ENCODE results near the gene PKNOX2.

Gene PKNOX2

DNA sequence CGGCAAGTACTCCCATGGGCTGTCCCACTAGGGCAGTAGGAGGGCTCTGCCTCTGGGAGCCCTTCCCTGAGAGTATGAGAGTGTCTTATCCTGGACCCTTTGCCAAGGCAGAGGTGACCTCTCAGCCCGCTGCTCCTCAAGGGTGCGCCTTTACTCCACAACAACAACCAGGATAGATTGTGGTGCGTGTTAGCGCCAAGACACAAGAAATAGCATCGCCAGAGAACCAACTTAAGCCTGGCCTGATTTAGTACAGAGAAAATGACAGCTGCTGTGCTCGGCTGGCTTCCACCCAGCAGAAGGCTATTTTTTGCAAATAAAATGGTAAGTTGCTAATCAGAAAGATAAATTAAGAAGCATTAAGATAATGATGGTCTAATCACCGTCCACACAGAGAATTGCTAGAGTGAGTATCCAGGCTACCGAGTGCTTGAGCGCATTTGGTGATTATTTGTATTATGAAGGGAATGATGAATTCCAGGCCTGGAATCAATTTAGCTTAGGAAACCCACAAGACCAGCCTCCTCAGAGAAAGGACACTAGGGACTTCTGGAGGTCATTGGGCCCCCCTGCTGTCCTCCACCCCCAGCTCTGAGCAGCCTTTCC, 119.8 kb downstream of the PKNOX2 start:
- DNase-seq (ENCODE audit: insufficient read length) (no peak), FAIRE-seq (no peak)
- no peak for TF ChIP-seq POLR2AphosphoS5 (IDR thresholded peaks at IDR 0.05; ENCODE audit: low read depth, low read length)
- TF ChIP-seq TAF1 (IDR thresholded peaks at IDR 0.05; ENCODE audit: borderline replicate concordance, low read depth, low read length), result no peak
- no peak for TF ChIP-seq POLR2A (IDR thresholded peaks at IDR 0.05; ENCODE audit: low read depth, low read length)

DNA sequence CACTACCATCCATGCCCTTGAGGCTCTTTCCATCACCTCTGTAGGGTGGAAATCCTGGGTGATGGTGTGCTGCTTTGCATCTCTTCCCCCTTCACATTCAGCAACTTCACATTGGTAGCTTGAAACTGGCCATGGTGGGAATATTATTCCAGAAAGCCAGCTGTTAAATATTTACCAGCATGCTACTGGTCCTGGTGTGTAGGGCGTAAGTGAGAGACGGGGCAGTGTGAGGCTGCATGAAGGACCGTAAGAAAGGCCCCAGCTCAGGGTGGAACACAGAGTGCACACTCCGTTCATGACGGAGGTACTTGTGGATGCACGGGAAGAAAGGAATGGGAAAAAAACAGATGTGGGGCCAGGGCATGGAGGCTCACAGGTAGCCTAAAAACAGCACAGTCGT, 121.3 kb downstream of the PKNOX2 start:
- FAIRE-seq (no peak), DNase-seq (ENCODE audit: insufficient read length) (no peak)
- TF ChIP-seq TAF1 (IDR thresholded peaks at IDR 0.05; ENCODE audit: borderline replicate concordance, low read depth, low read length), result no peak
- no peak for TF ChIP-seq POLR2A (IDR thresholded peaks at IDR 0.05; ENCODE audit: low read depth, low read length)
- TF ChIP-seq POLR2AphosphoS5 (IDR thresholded peaks at IDR 0.05; ENCODE audit: low read depth, low read length), result no peak

DNA sequence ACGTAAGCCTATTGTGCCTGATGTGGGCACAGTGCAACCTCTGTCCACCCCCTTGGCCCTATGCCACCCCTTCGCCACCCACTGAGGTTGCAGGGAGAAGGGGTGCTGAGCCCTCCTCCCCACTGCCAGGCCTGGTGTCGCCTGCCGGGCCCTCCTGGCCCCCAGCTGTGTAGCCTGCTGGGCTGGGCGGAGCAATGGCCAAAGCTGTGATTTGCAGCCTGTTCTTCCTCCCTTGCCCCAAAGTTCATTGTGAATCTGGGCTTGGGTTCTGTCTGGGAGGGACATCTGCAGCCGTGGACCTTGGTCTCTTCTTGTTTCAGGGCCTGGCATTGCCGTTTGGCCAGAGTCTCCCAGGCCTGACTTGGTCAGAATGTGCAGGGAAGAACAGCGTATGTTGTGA, 121.9 kb downstream of the PKNOX2 start:
- DNase-seq (ENCODE audit: insufficient read length), result no peak
- TF ChIP-seq POLR2A (IDR thresholded peaks at IDR 0.05; ENCODE audit: low read depth, low read length) (no peak), TAF1 (IDR thresholded peaks at IDR 0.05; ENCODE audit: borderline replicate concordance, low read depth, low read length) (no peak), POLR2AphosphoS5 (IDR thresholded peaks at IDR 0.05; ENCODE audit: low read depth, low read length) (no peak)
- FAIRE-seq, result no peak

DNA sequence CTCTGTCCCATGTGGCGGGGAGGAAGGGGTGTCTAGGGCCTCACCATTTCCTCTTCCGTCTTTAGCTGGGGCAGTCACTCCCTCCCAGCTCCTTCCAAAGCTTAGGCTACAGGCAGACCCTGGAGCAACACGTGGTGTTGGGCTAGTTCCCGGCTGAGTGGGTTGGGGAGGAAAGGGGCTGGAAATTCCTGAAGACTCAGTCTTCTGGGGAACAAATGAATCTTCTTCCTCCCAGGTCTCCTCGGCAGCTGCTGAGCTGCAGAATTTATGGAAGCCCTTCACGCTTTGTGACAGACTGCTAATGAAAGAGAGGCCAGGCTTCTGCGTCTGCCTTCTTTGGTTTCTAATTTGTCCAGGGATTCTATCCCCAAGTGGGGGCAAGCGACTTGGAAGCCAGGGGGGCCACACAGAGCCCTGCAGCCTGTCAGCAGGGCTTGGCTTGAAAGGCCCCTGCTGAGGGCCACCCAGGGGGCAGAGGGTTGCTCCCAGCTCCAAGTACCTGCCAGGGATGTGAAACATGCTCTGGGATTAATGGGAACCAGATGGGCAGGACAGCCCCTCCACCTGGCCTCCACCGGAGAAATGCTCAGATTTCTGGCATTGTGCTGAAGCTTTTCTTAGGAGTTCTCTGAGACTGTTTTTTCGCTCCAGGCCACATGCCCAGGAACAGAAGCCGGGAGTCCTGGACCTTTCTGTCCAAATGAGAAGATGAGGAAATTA, 123.1 kb downstream of the PKNOX2 start:
- DNase-seq (ENCODE audit: insufficient read length), result no peak
- TF ChIP-seq POLR2A (IDR thresholded peaks at IDR 0.05; ENCODE audit: low read depth, low read length) (no peak), TAF1 (IDR thresholded peaks at IDR 0.05; ENCODE audit: borderline replicate concordance, low read depth, low read length) (no peak), POLR2AphosphoS5 (IDR thresholded peaks at IDR 0.05; ENCODE audit: low read depth, low read length) (no peak)
- no peak for FAIRE-seq

DNA sequence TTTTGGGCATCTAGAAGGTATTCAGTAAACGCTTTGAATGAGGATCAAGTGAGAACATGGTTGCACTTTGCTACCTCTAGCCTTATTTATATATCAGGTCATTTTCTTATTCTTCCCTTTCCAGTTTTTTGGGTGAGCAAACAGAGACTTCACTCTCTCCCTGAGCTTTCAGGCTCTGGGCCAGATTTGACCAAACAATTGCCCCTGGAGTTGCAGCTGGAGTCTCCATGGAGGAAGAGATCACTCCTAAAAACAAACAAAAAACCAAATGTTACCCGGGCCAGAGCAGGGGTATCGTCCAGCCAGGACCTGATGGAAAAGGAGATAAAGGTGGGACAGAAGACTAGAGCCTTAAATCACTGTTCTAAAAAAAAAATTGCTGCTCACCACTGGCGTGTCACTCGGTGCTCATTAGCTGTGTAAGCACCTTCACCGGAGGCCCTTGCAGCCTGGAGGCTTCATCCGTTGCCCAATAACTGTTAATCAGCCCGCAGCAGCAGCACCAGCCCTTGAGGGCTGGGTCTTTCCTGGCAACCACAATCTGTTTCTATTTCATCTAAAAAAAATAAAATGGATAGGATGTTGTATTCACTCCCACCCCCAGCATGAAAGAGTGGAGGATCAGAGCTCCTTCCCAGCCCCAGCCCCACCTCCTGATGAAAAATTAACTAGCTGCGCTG, 125.0 kb downstream of the PKNOX2 start:
- FAIRE-seq, result no peak
- TF ChIP-seq POLR2AphosphoS5 (IDR thresholded peaks at IDR 0.05; ENCODE audit: low read depth, low read length), result no peak
- no peak for TF ChIP-seq POLR2A (IDR thresholded peaks at IDR 0.05; ENCODE audit: low read depth, low read length)
- no peak for TF ChIP-seq TAF1 (IDR thresholded peaks at IDR 0.05; ENCODE audit: borderline replicate concordance, low read depth, low read length)
- no peak for DNase-seq (ENCODE audit: insufficient read length)

DNA sequence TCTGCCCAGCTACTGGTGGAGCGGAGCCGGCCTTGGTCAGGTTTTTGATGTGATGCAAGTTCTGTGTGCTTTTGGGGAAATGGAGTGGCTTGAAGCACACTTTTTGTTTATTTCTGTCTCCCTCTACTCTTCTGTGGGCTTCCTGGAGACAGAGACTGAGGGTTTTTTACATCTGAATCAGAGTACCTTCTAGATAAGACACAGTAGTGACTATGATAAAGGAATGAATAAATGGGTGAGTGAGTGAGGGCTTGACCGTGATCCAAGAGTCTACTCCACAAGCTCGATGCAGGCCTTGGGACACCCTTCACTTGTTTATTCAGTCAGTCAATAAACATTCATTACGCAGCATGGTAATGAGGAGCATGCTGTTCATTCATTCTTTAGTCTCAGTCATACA, 125.7 kb downstream of the PKNOX2 start:
- FAIRE-seq (no peak), DNase-seq (ENCODE audit: insufficient read length) (no peak)
- TF ChIP-seq POLR2A (IDR thresholded peaks at IDR 0.05; ENCODE audit: low read depth, low read length) (no peak), POLR2AphosphoS5 (IDR thresholded peaks at IDR 0.05; ENCODE audit: low read depth, low read length) (no peak), TAF1 (IDR thresholded peaks at IDR 0.05; ENCODE audit: borderline replicate concordance, low read depth, low read length) (no peak)

DNA sequence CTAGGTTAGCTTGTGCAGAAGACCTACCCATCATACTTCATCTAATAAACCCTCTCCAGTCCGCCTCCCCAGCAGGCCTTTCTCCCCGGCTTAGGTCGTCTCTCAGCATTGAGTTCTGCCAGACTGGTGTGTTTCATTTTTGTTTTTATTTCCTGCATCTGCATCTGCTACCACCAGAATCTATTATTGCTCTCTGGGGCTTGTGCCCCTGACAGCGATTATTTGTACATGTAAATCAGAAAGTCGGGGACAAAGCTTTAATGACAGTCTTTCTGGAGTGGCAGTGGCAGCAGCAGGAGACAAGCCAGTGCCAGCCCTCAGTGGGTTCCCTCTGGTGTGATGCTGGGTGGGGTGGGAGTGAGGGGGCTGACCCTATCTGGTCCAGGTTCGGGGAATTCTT, 127.5 kb downstream of the PKNOX2 start:
- no peak for DNase-seq (ENCODE audit: insufficient read length)
- TF ChIP-seq TAF1 (IDR thresholded peaks at IDR 0.05; ENCODE audit: borderline replicate concordance, low read depth, low read length), result no peak
- TF ChIP-seq POLR2A (IDR thresholded peaks at IDR 0.05; ENCODE audit: low read depth, low read length), result no peak
- no peak for TF ChIP-seq POLR2AphosphoS5 (IDR thresholded peaks at IDR 0.05; ENCODE audit: low read depth, low read length)
- no peak for FAIRE-seq

DNA sequence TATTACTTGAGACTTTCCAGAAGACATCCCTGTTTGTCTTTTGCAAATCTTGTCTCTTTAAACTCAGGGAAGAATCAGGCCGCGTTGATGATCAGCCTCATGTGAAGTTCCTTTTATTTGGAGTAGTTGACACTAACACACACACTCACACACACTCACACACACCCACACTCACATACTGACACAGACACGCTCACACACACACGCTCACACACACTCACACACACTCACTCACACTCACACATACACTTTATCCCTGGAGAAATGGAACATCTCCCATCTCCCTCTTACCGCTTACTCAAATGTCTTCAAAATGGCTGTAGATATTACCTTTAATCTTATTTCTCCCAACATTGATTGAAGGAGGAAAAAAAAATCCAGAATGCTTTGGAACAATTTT, 129.0 kb downstream of the PKNOX2 start:
- TF ChIP-seq POLR2AphosphoS5 (IDR thresholded peaks at IDR 0.05; ENCODE audit: low read depth, low read length), result no peak
- no peak for TF ChIP-seq TAF1 (IDR thresholded peaks at IDR 0.05; ENCODE audit: borderline replicate concordance, low read depth, low read length)
- no peak for TF ChIP-seq POLR2A (IDR thresholded peaks at IDR 0.05; ENCODE audit: low read depth, low read length)
- DNase-seq (ENCODE audit: insufficient read length), result no peak
- no peak for FAIRE-seq

DNA sequence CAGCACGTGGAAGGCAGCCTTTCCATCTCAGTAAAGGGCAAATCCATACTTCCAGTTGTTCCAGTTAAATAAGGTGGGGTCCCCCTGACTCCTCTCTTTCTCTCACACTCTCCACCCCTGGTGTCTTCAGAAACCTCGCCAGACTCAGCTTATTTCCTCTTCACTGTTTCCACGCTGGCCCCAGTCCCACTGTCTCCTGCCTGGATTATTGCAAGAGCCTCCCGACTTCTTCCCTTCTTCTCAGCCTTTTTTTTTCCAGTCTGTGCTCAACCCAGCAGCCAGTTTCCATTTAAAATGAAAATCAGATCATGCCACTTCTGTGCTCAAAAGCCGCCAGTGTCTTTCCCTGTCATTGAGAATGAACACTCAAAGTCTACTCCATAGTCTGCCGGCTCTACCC, 131.4 kb downstream of the PKNOX2 start:
- no peak for FAIRE-seq
- DNase-seq (ENCODE audit: insufficient read length), result no peak
- TF ChIP-seq TAF1 (IDR thresholded peaks at IDR 0.05; ENCODE audit: borderline replicate concordance, low read depth, low read length) (no peak), POLR2AphosphoS5 (IDR thresholded peaks at IDR 0.05; ENCODE audit: low read depth, low read length) (no peak), POLR2A (IDR thresholded peaks at IDR 0.05; ENCODE audit: low read depth, low read length) (no peak)

DNA sequence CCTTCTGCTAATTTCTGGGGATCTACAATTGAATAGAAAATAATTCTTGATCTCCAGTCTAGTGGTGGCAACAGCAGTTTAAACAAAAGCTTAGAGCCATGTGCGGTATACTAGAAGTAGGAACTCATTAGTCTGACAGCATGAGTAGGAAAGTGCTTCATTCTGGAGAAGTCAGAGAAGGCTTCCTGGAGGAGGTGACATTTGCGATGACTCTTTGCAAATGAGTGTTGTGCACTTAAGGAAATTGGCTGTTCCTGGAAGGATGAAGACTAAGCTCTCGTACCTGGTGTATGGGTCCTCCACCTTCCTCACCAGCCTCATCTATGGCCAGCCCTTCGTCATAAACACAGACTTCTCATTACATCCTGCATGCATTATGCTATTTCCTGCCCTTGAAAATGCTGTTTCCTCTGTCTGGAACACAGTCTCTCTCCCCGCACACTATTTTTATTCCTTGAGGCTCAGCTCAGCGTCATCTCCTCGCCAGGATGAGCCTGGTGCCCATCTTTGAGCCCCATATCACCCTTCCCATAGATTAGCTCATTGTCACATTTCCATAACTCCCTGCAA, 132.9 kb downstream of the PKNOX2 start:
- DNase-seq (ENCODE audit: insufficient read length) (no peak), FAIRE-seq (no peak)
- TF ChIP-seq POLR2AphosphoS5 (IDR thresholded peaks at IDR 0.05; ENCODE audit: low read depth, low read length) (no peak), POLR2A (IDR thresholded peaks at IDR 0.05; ENCODE audit: low read depth, low read length) (no peak), TAF1 (IDR thresholded peaks at IDR 0.05; ENCODE audit: borderline replicate concordance, low read depth, low read length) (no peak)

DNA sequence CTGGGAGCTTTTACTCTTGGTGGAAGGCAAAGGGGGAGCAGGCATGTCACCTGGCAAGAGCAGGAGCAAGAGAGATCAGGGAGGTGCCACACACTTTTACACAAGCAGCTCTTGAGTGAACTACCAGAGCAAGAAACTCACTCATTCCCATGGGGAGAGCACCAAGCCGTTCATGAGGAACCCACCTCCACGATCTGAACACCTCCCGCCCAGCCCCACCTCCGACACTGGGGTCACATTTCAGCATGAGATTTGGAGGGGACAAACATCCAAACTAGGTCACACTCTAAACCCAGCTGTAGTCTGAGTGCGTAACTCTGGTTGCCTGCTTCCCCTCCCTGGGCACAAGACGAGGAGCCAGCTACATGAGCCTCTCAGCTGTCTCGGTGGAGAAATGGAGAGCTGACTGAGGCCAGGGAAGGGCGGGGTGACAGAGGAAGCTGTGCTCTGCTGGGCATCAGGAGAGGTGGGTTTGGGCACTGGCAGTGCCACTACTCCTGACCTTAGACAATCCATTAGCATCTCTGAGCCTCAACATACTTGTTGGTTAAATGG, 134.6 kb downstream of the PKNOX2 start:
- DNase-seq (ENCODE audit: insufficient read length) (no peak), FAIRE-seq (no peak)
- TF ChIP-seq TAF1 (IDR thresholded peaks at IDR 0.05; ENCODE audit: borderline replicate concordance, low read depth, low read length), result no peak
- TF ChIP-seq POLR2AphosphoS5 (IDR thresholded peaks at IDR 0.05; ENCODE audit: low read depth, low read length), result no peak
- no peak for TF ChIP-seq POLR2A (IDR thresholded peaks at IDR 0.05; ENCODE audit: low read depth, low read length)

Measured in GM12892 (cell line).